Endothelial cell (in vitro differentiated cells): ENCODE results near the gene FBXO10. TPM values are rescaled to one million over a fixed set of nuclear protein-coding genes. Genes with fewer than 3 reads are reported as not detected.
"Not testable (repeated sequence)": the region's sequence is repeated elsewhere in the genome, so short reads cannot be mapped to it uniquely, and the experiment has no call there.

ENCODE experiments used
- DNase-seq: peaks from one replicate; pipeline ENCODE4 v3.0.0; 2021; ENCODE audit warnings: low spot score
- H3K27ac Mint-ChIP-seq: one replicate; pipeline ENCODE4 v1.8.0; 2021; ENCODE audit warnings: mixed read lengths, inconsistent platforms; ENCODE audit not compliant: unreplicated experiment
- H3K27me3 Mint-ChIP-seq: one replicate; pipeline ENCODE4 v1.8.0; 2021; ENCODE audit warnings: mild to moderate bottlenecking, moderate library complexity, mixed read lengths, inconsistent platforms; ENCODE audit not compliant: unreplicated experiment
- H3K36me3 Mint-ChIP-seq: one replicate; pipeline ENCODE4 v1.8.0; 2021; ENCODE audit warnings: mild to moderate bottlenecking, low read depth, mixed read lengths, inconsistent platforms; ENCODE audit not compliant: unreplicated experiment
- H3K4me1 Mint-ChIP-seq: one replicate; pipeline ENCODE4 v1.8.0; 2021; ENCODE audit warnings: mild to moderate bottlenecking, mixed read lengths, inconsistent platforms; ENCODE audit not compliant: unreplicated experiment
- H3K4me3 Mint-ChIP-seq: one replicate; pipeline ENCODE4 v1.8.0; 2021; ENCODE audit warnings: mild to moderate bottlenecking, mixed read lengths, inconsistent platforms; ENCODE audit not compliant: unreplicated experiment
- H3K9me3 Mint-ChIP-seq: one replicate; pipeline ENCODE4 v1.8.0; 2021; ENCODE audit warnings: mixed read lengths, inconsistent platforms; ENCODE audit not compliant: unreplicated experiment
- total RNA-seq: library from RNA; stranded (reverse); fragmentation: NEBNext Ultra II Directional; extraction: Animal tissue kit (Norgen Biotek cat#: 25700); gene quantifications from one replicate; pipeline ENCODE4 v1.2.1, GENCODE V29; 2021; ENCODE audit not compliant: unreplicated experiment
- TF ChIP-seq, protein P1 (sequence below): fragments of 200-600 bp; sonication (generic); IDR thresholded peaks from one replicate; pipeline ENCODE4 v1.5.0; 2021; ENCODE audit warnings: antibody characterized with exemption; ENCODE audit not compliant: unreplicated experiment

Gene FBXO10
- total RNA-seq, 1 donor from 2014 or later = 24.2 TPM

DNA sequence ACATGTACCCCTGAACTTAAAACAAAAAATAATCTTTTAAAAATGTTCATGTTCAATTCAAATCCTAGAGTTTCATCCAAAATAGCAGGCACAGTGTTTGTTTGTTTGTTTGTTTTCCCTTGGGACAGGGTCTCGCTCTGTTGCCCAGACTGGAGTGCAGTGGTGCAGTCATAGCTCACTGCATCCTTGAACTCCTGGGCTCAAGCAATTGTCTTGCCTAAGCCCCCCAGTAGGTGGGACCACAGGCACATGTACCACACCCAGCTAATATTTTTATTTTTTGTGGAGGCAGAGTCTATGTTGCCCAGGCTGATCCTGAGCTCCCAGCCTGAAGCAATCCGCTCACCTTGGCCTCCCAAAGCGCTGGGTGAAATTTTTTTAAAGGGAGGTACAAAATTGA lies 95.4 kb downstream of the FBXO10 start:
- TF ChIP-seq, protein P1, sequence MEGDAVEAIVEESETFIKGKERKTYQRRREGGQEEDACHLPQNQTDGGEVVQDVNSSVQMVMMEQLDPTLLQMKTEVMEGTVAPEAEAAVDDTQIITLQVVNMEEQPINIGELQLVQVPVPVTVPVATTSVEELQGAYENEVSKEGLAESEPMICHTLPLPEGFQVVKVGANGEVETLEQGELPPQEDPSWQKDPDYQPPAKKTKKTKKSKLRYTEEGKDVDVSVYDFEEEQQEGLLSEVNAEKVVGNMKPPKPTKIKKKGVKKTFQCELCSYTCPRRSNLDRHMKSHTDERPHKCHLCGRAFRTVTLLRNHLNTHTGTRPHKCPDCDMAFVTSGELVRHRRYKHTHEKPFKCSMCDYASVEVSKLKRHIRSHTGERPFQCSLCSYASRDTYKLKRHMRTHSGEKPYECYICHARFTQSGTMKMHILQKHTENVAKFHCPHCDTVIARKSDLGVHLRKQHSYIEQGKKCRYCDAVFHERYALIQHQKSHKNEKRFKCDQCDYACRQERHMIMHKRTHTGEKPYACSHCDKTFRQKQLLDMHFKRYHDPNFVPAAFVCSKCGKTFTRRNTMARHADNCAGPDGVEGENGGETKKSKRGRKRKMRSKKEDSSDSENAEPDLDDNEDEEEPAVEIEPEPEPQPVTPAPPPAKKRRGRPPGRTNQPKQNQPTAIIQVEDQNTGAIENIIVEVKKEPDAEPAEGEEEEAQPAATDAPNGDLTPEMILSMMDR = no peak
- DNase-seq = no peak
- Mint-ChIP-seq H3K4me3 (no peak overlapping the region), H3K36me3 (no peaks in the 10 kb centered on the region), H3K9me3 (no peaks in the 10 kb centered on the region), H3K27me3 (peaks cover 4% of the 10 kb centered on the region), H3K27ac (no peak overlapping the region), H3K4me1 (peaks cover 9% of the 10 kb centered on the region)

DNA sequence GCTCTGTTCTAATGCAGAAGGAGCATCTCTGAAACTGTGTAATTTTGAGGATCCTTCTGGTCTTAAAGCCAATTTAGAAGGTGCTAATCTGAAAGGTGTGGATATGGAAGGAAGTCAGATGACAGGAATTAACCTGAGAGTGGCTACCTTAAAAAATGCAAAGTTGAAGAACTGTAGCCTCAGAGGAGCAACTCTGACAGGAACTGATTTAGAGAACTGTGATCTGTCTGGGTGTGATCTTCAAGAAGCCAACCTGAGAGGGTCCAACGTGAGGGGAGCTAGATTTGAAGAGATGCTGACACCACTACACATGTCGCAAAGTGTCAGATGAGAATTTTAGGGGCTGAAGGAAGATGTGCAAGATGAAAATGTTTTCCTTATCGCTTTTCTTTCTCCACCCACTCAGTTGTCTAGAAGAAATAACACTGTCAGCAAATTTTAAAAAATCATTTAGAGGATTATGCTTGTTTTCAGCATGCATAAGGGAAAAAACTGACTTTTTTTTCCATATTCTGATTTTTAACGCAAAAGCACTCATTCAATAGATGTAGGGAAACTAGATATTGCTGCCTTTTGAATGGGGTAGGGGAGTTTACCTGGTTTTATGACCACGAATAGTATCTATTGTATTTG lies 98.1 kb downstream of the FBXO10 start:
- H3K27ac Mint-ChIP-seq, H3K9me3 Mint-ChIP-seq, H3K4me3 Mint-ChIP-seq, H3K36me3 Mint-ChIP-seq, DNase-seq, H3K27me3 Mint-ChIP-seq, H3K4me1 Mint-ChIP-seq: not testable (repeated sequence)

DNA sequence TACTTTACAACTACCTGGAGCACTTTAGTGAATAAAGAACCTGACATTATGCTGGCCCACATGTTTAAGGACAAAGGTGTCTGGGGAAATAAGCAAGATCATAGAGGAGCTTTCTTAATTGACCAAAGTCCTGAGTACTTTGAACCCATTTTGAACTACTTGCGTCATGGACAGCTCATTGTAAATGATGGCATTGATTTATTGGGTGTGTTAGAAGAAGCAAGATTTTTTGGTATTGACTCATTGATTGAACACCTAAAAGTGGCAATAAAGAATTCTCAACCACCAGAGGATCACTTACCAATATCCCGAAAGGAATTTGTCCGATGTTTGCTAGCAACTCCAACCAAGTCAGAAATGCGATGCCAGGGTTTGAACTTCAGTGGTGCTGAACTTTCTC lies 98.7 kb downstream of the FBXO10 start:
- H3K36me3 Mint-ChIP-seq, DNase-seq, H3K27me3 Mint-ChIP-seq, H3K9me3 Mint-ChIP-seq, H3K4me1 Mint-ChIP-seq, H3K27ac Mint-ChIP-seq, H3K4me3 Mint-ChIP-seq: not testable (repeated sequence)

DNA sequence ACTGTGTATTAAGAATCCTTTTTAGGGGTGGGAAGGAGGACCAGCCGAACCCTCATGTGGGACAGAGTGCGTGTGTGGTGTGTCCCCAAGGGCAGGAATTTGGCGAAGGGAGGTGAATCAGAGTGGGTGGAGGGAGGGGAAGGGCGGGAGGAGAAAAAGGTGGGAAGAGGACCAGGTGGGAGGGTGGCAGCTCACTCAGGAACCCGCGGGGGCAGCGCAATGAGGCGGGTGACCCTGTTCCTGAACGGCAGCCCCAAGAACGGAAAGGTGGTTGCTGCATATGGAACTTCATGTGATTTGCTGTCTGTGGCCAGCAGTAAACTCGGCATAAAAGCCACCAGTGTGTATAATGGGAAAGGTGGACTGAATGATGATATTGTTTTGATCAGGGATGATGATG lies 99.2 kb downstream of the FBXO10 start:
- Mint-ChIP-seq H3K9me3 (no peaks in the 10 kb centered on the region), H3K4me1 (peaks cover 6% of the 10 kb centered on the region), H3K36me3 (peaks cover 7% of the 10 kb centered on the region), H3K4me3 (no peak overlapping the region), H3K27me3 (peaks cover 5% of the 10 kb centered on the region), H3K27ac (no peak overlapping the region)
- DNase-seq = no peak
- TF ChIP-seq, protein P1 = no peak

DNA sequence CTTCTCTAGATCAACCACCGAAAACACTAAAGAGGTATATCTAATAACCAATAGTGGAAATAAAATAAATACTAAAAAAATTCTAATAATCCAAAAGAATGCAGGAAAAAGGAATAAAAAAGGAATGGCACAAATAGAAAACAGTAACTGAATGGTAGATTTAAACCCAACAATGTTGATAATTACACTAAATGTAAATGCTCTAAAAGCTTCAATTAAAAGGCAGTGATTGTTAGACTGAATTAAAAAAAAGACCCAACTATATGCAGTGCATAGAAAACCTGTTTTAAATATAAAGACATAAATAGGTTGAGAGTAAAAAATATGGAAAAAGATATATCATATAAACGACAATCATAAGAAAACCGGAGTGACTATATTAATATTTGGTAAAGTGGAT lies 101.7 kb downstream of the FBXO10 start:
- Mint-ChIP-seq H3K27me3 (peaks cover 5% of the 10 kb centered on the region), H3K9me3 (no peaks in the 10 kb centered on the region), H3K4me3 (no peak overlapping the region), H3K27ac (no peak overlapping the region), H3K4me1 (peaks cover 10% of the 10 kb centered on the region), H3K36me3 (peaks cover 7% of the 10 kb centered on the region)
- TF ChIP-seq, protein P1 = no peak
- no peak for DNase-seq

DNA sequence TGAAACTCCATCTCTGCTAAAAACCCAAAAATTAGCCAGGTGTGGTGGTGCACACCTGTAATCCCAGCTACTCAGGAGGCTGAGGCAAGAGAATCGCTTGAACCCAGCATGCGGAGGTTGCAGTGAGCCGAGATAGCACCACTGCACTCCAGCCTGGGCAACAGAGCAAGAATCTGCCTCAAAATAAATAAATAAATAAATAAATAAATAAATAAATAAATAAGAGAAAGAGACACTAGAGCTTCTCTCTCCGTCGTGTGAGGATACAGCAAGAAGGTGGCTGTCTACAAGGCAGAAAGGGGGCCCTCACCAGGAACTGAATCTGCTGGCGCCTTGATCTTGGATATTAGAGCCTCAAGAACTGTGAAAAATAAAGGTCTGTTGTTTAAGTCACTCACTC lies 102.2 kb downstream of the FBXO10 start:
- H3K9me3 Mint-ChIP-seq, H3K4me3 Mint-ChIP-seq, H3K27ac Mint-ChIP-seq, H3K36me3 Mint-ChIP-seq, DNase-seq, H3K4me1 Mint-ChIP-seq, H3K27me3 Mint-ChIP-seq: not testable (repeated sequence)
